ENCODE data around the gene DYNC1I1. TPM values are rescaled to one million over a fixed set of nuclear protein-coding genes. Genes with fewer than 3 reads are reported as not detected.

DYNC1I1 gene
- total RNA-seq, 1 experiment from 2014 or later = 8.3 TPM

DNA sequence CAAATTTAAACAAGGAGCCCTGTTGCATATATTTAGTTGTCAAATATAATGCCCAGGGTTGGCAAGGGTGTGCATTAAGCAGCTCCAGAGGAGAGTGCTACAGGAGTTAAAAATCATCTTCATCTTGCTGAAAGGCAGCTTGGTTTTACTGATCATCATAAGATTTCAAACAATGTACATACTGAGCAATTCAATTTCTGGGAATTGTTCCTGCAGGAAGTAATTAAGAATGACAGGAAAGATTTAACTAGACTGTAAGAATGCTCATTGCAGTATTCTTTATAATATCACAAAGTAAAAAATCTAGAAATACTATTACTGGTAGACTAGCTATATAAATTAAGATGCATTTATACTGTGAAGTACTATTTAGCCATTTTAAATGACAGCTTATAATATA lies 153.6 kb downstream of the DYNC1I1 start:
- ChIA-PET CTCF (no interaction called here), POLR2A (no interaction called here)
- no peak overlapping the region for H3K4me3 Mint-ChIP-seq (ENCODE audit: unreplicated experiment)
- H3K27me3 Mint-ChIP-seq (ENCODE audit: insufficient read depth, unreplicated experiment) = no peaks in the 10 kb centered on the region
- BruUV-seq (replicated peaks) = no TSS peak
- H3K4me1 Mint-ChIP-seq (ENCODE audit: low read depth, unreplicated experiment) = no peaks in the 10 kb centered on the region
- H3K4me3 ChIP-seq (ENCODE audit: low read depth, low read length) = no peak overlapping the region
- no peak for DNase-seq
- H3K27ac Mint-ChIP-seq (ENCODE audit: unreplicated experiment) = no peak overlapping the region
- intact Hi-C loops (cut with micrococcal nuclease; ENCODE audit: unreplicated experiment) = no loop called here
- TF ChIP-seq, protein P1, sequence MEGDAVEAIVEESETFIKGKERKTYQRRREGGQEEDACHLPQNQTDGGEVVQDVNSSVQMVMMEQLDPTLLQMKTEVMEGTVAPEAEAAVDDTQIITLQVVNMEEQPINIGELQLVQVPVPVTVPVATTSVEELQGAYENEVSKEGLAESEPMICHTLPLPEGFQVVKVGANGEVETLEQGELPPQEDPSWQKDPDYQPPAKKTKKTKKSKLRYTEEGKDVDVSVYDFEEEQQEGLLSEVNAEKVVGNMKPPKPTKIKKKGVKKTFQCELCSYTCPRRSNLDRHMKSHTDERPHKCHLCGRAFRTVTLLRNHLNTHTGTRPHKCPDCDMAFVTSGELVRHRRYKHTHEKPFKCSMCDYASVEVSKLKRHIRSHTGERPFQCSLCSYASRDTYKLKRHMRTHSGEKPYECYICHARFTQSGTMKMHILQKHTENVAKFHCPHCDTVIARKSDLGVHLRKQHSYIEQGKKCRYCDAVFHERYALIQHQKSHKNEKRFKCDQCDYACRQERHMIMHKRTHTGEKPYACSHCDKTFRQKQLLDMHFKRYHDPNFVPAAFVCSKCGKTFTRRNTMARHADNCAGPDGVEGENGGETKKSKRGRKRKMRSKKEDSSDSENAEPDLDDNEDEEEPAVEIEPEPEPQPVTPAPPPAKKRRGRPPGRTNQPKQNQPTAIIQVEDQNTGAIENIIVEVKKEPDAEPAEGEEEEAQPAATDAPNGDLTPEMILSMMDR (IDR thresholded peaks at IDR 0.05; ENCODE audit: insufficient read depth in 1 of 2, low read depth in 1 of 2, low read length in 1 of 2, severe bottlenecking in 1 of 2, unreplicated experiment in 1 of 2) = no peak
- no peaks in the 10 kb centered on the region for H3K4me1 ChIP-seq
- no peaks in the 10 kb centered on the region for H3K36me3 Mint-ChIP-seq (ENCODE audit: insufficient read depth, unreplicated experiment)
- no peaks in the 10 kb centered on the region for H3K36me3 ChIP-seq (ENCODE audit: control insufficient read depth, insufficient read depth, low read length)
- no peaks in the 10 kb centered on the region for H3K27me3 ChIP-seq (replicated peaks; ENCODE audit: control insufficient read depth, insufficient read depth, low read length)
- H3K9me3 Mint-ChIP-seq (ENCODE audit: unreplicated experiment) = no peaks in the 10 kb centered on the region
- no peaks in the 10 kb centered on the region for H3K9me3 ChIP-seq

GRCh38 chr7:95927756-95928155 lies 155.4 kb downstream of the DYNC1I1 start:
- Mint-ChIP-seq H3K27ac (ENCODE audit: unreplicated experiment) (no peak overlapping the region), H3K4me3 (ENCODE audit: unreplicated experiment) (no peak overlapping the region), H3K9me3 (ENCODE audit: unreplicated experiment) (no peaks in the 10 kb centered on the region), H3K36me3 (ENCODE audit: insufficient read depth, unreplicated experiment) (no peaks in the 10 kb centered on the region), H3K27me3 (ENCODE audit: insufficient read depth, unreplicated experiment) (no peaks in the 10 kb centered on the region), H3K4me1 (ENCODE audit: low read depth, unreplicated experiment) (no peaks in the 10 kb centered on the region)
- Histone ChIP-seq H3K9me3 (no peaks in the 10 kb centered on the region), H3K36me3 (ENCODE audit: control insufficient read depth, insufficient read depth, low read length) (no peaks in the 10 kb centered on the region), H3K4me3 (ENCODE audit: low read depth, low read length) (no peak overlapping the region), H3K4me1 (no peaks in the 10 kb centered on the region), H3K27me3 (replicated peaks; ENCODE audit: control insufficient read depth, insufficient read depth, low read length) (no peaks in the 10 kb centered on the region)
- DNase-seq = no peak
- POLR2A ChIA-PET = no interaction called here
- intact Hi-C loops (cut with micrococcal nuclease; ENCODE audit: unreplicated experiment) = no loop called here
- CTCF ChIA-PET = no interaction called here
- TF ChIP-seq, protein P1 (IDR thresholded peaks at IDR 0.05; ENCODE audit: insufficient read depth in 1 of 2, low read depth in 1 of 2, low read length in 1 of 2, severe bottlenecking in 1 of 2, unreplicated experiment in 1 of 2) = no peak
- BruUV-seq (replicated peaks) = no TSS peak

DNA sequence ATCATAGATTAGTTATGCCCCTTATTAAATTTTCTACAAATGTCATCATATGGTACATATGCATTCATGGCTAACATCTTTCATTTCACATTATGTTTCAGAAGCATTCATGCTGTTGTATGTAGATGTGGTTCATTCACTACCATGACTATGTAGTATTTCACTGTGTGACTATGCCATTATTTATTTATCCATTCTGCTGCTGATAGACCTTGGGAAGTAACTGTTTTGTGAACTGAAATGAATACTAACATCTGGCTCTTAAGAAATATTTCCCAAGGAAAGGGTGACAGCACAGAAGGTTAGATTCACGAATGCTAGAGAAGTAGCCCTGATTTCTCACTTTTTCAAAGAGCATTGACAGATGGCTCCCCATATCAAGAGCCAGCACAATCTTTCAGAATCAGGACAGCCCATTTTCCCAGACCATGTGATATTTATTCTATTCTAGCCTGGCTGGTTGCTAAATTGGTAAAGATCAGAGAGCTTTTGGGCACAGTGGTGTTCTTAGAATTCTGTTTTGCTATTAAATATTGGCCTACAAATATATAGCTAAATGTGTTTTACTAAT lies 157.4 kb downstream of the DYNC1I1 start:
- intact Hi-C loops (cut with micrococcal nuclease; ENCODE audit: unreplicated experiment) = no loop called here
- BruUV-seq (replicated peaks) = no TSS peak
- Histone ChIP-seq H3K4me1 (no peaks in the 10 kb centered on the region), H3K27me3 (replicated peaks; ENCODE audit: control insufficient read depth, insufficient read depth, low read length) (no peaks in the 10 kb centered on the region), H3K36me3 (ENCODE audit: control insufficient read depth, insufficient read depth, low read length) (no peaks in the 10 kb centered on the region), H3K9me3 (no peaks in the 10 kb centered on the region), H3K4me3 (ENCODE audit: low read depth, low read length) (no peak overlapping the region)
- no peak overlapping the region for H3K27ac Mint-ChIP-seq (ENCODE audit: unreplicated experiment)
- H3K4me1 Mint-ChIP-seq (ENCODE audit: low read depth, unreplicated experiment) = no peaks in the 10 kb centered on the region
- no peaks in the 10 kb centered on the region for H3K36me3 Mint-ChIP-seq (ENCODE audit: insufficient read depth, unreplicated experiment)
- ChIA-PET CTCF (no interaction called here), POLR2A (no interaction called here)
- H3K27me3 Mint-ChIP-seq (ENCODE audit: insufficient read depth, unreplicated experiment) = no peaks in the 10 kb centered on the region
- DNase-seq = no peak
- TF ChIP-seq, protein P1 (IDR thresholded peaks at IDR 0.05; ENCODE audit: insufficient read depth in 1 of 2, low read depth in 1 of 2, low read length in 1 of 2, severe bottlenecking in 1 of 2, unreplicated experiment in 1 of 2) = no peak
- no peak overlapping the region for H3K4me3 Mint-ChIP-seq (ENCODE audit: unreplicated experiment)
- H3K9me3 Mint-ChIP-seq (ENCODE audit: unreplicated experiment) = no peaks in the 10 kb centered on the region

Measured in Caco-2 (cell line).